K562 (cell line): Measurements from ENCODE around the gene PSD2. TPM values are rescaled to one million over a fixed set of nuclear protein-coding genes. Genes with fewer than 3 reads are reported as not detected.

ENCODE experiments used
- ATAC-seq: fragments of 200-7000 bp; cut with Tn5 transposase; 3 replicates; pipeline ENCODE4 v1.9.1; 2020; ENCODE audit warnings: moderate library complexity
- BruUV-seq: library from RNA; stranded (reverse); fragments of 400-500 nt; replicated peaks from 2 replicates; lab custom pipeline; 2021; lab: Mats Ljungman, UMichigan
- CTCF ChIA-PET: fragments of 300-600 bp; formaldehyde crosslinking; extraction: SDS; loops from one replicate; lab custom pipeline; 2021; ENCODE audit warnings: low intra/inter-chr PET ratio; lab: Yijun Ruan, JAX
- POLR2A ChIA-PET: fragments of 300-600, 350-650 bp; sonication (Branson Sonifier 250); formaldehyde crosslinking; extraction: SDS; loops from one replicate; lab custom pipeline; 2021; ENCODE audit warnings: antibody characterized with exemption, inconsistent platforms; lab: Yijun Ruan, JAX
- DNase-seq, 4 experiments: peaks; one replicate each; pipeline versions ENCODE4 v3.0.0 to v3.0.0-alpha.2; 2011 to 2018; ENCODE audit warnings: low spot score in 3 of 4, mixed read lengths in 3 of 4; ENCODE audit errors: extremely low read depth in 1 of 4
- FAIRE-seq: peaks from 2 replicates; lab custom pipeline; 2011; peaks lifted over from hg19 to GRCh38; lab: Jason Lieb, UNC
- H2AFZ ChIP-seq: 2 replicates; pipeline ENCODE4 v1.6.0; 2011; ENCODE audit warnings: low read depth, low read length, control low read depth, inconsistent platforms
- H3K27ac ChIP-seq: fragments of 200-600 bp; 3 replicates; pipeline ENCODE4 v1.8.0; 2011; ENCODE audit warnings: low read depth, mild to moderate bottlenecking, control low read depth, inconsistent platforms, low read length, moderate library complexity, mixed read lengths; ENCODE audit errors: extremely low read depth
- H3K27me3 ChIP-seq, 2 experiments: fragments of 300-600 bp in 1 of 2; 2 replicates in 1 of 2; 3 replicates in 1 of 2; pipeline versions ENCODE4 v1.6.0 to v1.8.0; 2011; ENCODE audit warnings: inconsistent platforms in 2 of 2, low read length in 2 of 2, mild to moderate bottlenecking in 1 of 2, mixed read lengths in 1 of 2, moderate library complexity in 1 of 2; ENCODE audit not compliant: control insufficient read depth in 2 of 2, insufficient read depth in 2 of 2
- H3K36me3 ChIP-seq: fragments of 300-600 bp; 3 replicates; pipeline ENCODE4 v1.8.0; 2011; ENCODE audit warnings: mild to moderate bottlenecking, low read length, inconsistent platforms; ENCODE audit not compliant: control insufficient read depth, insufficient read depth
- H3K4me1 ChIP-seq, 2 experiments: fragments of 200-600 bp in 1 of 2; replicated peaks in 1 of 2; 2 replicates in 1 of 2; 3 replicates in 1 of 2; pipeline versions ENCODE4 v1.5.1 to v1.8.0; 2011; ENCODE audit warnings: inconsistent platforms in 2 of 2, low read length in 2 of 2, mild to moderate bottlenecking in 1 of 2, mixed read lengths in 1 of 2, moderate library complexity in 1 of 2; ENCODE audit not compliant: control insufficient read depth in 2 of 2, insufficient read depth in 2 of 2
- H3K4me2 ChIP-seq: 2 replicates; pipeline ENCODE4 v1.6.1; 2011; ENCODE audit warnings: low read length, control low read depth, inconsistent platforms, mixed read lengths; ENCODE audit not compliant: insufficient read depth
- H3K4me3 ChIP-seq: fragments of 200-600 bp; sonication (generic), shearing (Covaris generic); 2 replicates; pipeline ENCODE4 v1.5.1; 2016; ENCODE audit warnings: control low read depth, inconsistent platforms
- H3K79me2 ChIP-seq: fragments of 200-600 bp; 3 replicates; pipeline ENCODE4 v1.8.0; 2011; ENCODE audit warnings: low read length, inconsistent platforms; ENCODE audit not compliant: control insufficient read depth, insufficient read depth
- H3K9ac ChIP-seq, 2 experiments: 2 replicates each; pipeline versions ENCODE4 v1.6.0 to v1.6.1; 2011; ENCODE audit warnings: low read depth in 2 of 2, low read length in 2 of 2, control low read depth in 1 of 2, inconsistent platforms in 1 of 2, mild to moderate bottlenecking in 1 of 2, mixed read lengths in 1 of 2; ENCODE audit not compliant: insufficient read depth in 1 of 2
- H3K9me1 ChIP-seq: one replicate; pipeline ENCODE4 v1.6.0; 2011; ENCODE audit warnings: inconsistent platforms, mild to moderate bottlenecking, low read length, moderate library complexity; ENCODE audit not compliant: control insufficient read depth, insufficient read depth
- H3K9me3 ChIP-seq: replicated peaks from 2 replicates; pipeline ENCODE4 v1.5.1; 2011; ENCODE audit warnings: low read depth, low read length, inconsistent platforms; ENCODE audit not compliant: control insufficient read depth, insufficient read depth
- H4K20me1 ChIP-seq: replicated peaks from 2 replicates; pipeline ENCODE4 v1.6.1; 2011; ENCODE audit warnings: low read length, inconsistent platforms, mixed read lengths; ENCODE audit not compliant: control insufficient read depth, insufficient read depth
- HNRNPUL1 ChIP-seq: fragments of 200-400 bp; formaldehyde crosslinking; IDR thresholded peaks from 2 replicates; pipeline ENCODE4 v1.6.1; 2017; ENCODE audit warnings: low read length
- LEF1 ChIP-seq: fragments of 450-650 bp; IDR thresholded peaks from 2 replicates; pipeline ENCODE4 v1.6.1; 2016; ENCODE audit warnings: mild to moderate bottlenecking
- POLR2AphosphoS2 ChIP-seq: IDR thresholded peaks from 2 replicates; pipeline ENCODE4 v1.6.1; 2012; ENCODE audit warnings: low read length, improper control_type of control experiment
- RBM22 ChIP-seq: fragments of 200-400 bp; formaldehyde crosslinking; IDR thresholded peaks from 2 replicates; pipeline ENCODE4 v1.6.1; 2018; ENCODE audit warnings: low read length, low read depth; ENCODE audit not compliant: poor library complexity, severe bottlenecking
- RFX1 ChIP-seq: fragments of 450-650 bp; IDR thresholded peaks from 2 replicates; pipeline ENCODE4 v1.6.1; 2016; ENCODE audit warnings: mild to moderate bottlenecking, moderate library complexity
- SAP30 ChIP-seq: fragments of 200-600 bp; sonication (generic); IDR thresholded peaks from 2 replicates; pipeline ENCODE4 v1.6.1; 2012; ENCODE audit warnings: borderline replicate concordance, low read depth, mild to moderate bottlenecking, moderate library complexity, low read length, control low read depth, inconsistent platforms; ENCODE audit not compliant: insufficient read depth, poor library complexity, severe bottlenecking
- ZFPM2 ChIP-seq: fragments of 250-450 bp; sonication (Bioruptor Pico); IDR thresholded peaks from 2 replicates; pipeline ENCODE4 v1.5.1; 2022; ENCODE audit warnings: mild to moderate bottlenecking
- ZKSCAN1 ChIP-seq: fragments of 150-350 bp; IDR thresholded peaks from 2 replicates; pipeline ENCODE4 v1.6.1; 2016; ENCODE audit warnings: low read depth, low read length
- ZKSCAN3 ChIP-seq: fragments of 250-450 bp; sonication (Bioruptor Pico); IDR thresholded peaks from 2 replicates; pipeline ENCODE4 v1.4.0; 2020
- ZNF146 ChIP-seq: IDR thresholded peaks from one replicate; pipeline ENCODE4 v1.6.1; 2018; ENCODE audit warnings: missing compliant biosample characterization; ENCODE audit not compliant: unreplicated experiment
- WGBS: fragments of 100-300 bp; shearing (Covaris generic); methylation state at CpG from one replicate; pipeline ENCODE4 v1.1.6; 2016; ENCODE audit warnings: low coverage, mixed read lengths; ENCODE audit not compliant: insufficient coverage; ENCODE audit errors: missing lambda C conversion rate; 5-methylcytosine and 5-hydroxymethylcytosine counted together
- in situ Hi-C: fragments of 300-500 bp; cut with MboI; formaldehyde crosslinking; loops from 4 replicates; pipeline ENCODE4 v1.15.0; 2018; ENCODE audit warnings: inconsistent platforms, mixed read lengths
- intact Hi-C: fragments of 100-400 bp; cut with micrococcal nuclease; formaldehyde crosslinking; loops from 2 replicates; pipeline ENCODE4 v1.14.2; 2022
- polyA plus RNA-seq, 8 experiments: library from polyadenylated mRNA; depleted of rRNA in 4 of 8; stranded (reverse) in 5 of 8; unstranded in 3 of 8; fragments of >200 nt; fragmentation: Nextera tagmentation in 2 of 8; fragmentation: Illumina TruSeq in 1 of 8; extraction: Ambion mirVana in 2 of 8; extraction: Trizol in 1 of 8; gene quantifications; 2 replicates each; pipeline versions ENCODE4 v1.2.1 to v1.2.3, GENCODE V29; 2011 to 2014; ENCODE audit warnings: inconsistent platforms in 1 of 8, missing spikeins in 1 of 8
- total RNA-seq, 7 experiments: library from RNA; depleted of rRNA in 6 of 7; stranded (reverse); fragments of >200 nt in 6 of 7; fragmentation: Illumina TruSeq in 2 of 7; extraction: Trizol in 2 of 7; gene quantifications; 2 replicates each; pipeline versions ENCODE4 v1.2.1 to v1.2.3, GENCODE V29; 2011 to 2021; ENCODE audit warnings: low replicate concordance in 1 of 7
- TF ChIP-seq, protein P1 (sequence below): fragments of 250-450 bp; sonication (Bioruptor Pico); IDR thresholded peaks from 2 replicates; pipeline ENCODE4 v1.5.0; 2021; ENCODE audit warnings: mild to moderate bottlenecking, moderate library complexity

PSD2 gene
- total and polyA plus RNA-seq, 9 of the 15 experiments (the other 6 are each of a cell fraction or from before 2014, with no cell fraction given), result 0.01 to 0.09 (median 0.04) TPM; not detected in 4

DNA sequence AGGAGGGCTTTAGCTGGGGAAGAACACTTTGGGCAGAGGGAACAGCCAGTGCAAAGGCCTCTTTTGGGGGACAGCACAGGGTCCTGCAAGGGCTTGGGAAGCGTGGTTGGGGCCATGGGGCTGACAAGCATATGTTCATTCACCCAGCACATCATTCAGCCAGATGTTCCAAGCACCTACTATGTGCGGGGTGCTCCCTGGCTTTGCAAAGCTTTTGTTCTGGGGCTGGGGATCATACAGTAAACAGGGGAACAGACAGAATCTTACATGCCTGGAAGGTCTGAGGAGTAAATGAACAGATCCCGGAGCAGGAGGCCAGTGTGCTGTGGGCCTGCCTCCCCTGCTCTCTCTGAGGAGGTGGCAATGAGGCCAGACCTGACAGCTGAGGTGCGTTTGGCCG lies 16.7 kb downstream of the PSD2 start:
- no peaks in the 10 kb centered on the region for H3K9me1 ChIP-seq
- no TSS peak for BruUV-seq
- H3K36me3 ChIP-seq, result no peaks in the 10 kb centered on the region
- H3K9me3 ChIP-seq, result no peaks in the 10 kb centered on the region
- intact Hi-C loops, result no loop called here
- H2AFZ ChIP-seq, result no peak overlapping the region
- H3K27ac ChIP-seq, result no peak overlapping the region
- ChIA-PET CTCF (no interaction called here), POLR2A (interaction anchor here (1.1 kb wide), 1 partner anchor 9 kb away, joined by 3 read pairs; no protein-coding TSS in a partner anchor)
- no peak overlapping the region for H3K4me2 ChIP-seq
- H3K79me2 ChIP-seq, result no peaks in the 10 kb centered on the region
- H3K4me3 ChIP-seq, result no peak overlapping the region
- 2% methylated on average over 5 of the region's 5 CpGs for WGBS
- no peak for DNase-seq
- in situ Hi-C loops, result no loop called here
- TF ChIP-seq ZKSCAN1 (peak; percentile 68; the same call in 1 of the 2 replicates), ZNF146 (CRISPR knock-in tag) (no peak)
- no peak for ATAC-seq
- H4K20me1 ChIP-seq, result peaks cover 12% of the 10 kb centered on the region
- FAIRE-seq, result no peak
- H3K4me1 ChIP-seq, result peaks cover 0 to 7% of the 10 kb centered on the region in 2 experiments; a peak in 1 of 5 replicates
- H3K9ac ChIP-seq, result no peak overlapping the region
- H3K27me3 ChIP-seq, result peaks cover 18 to 76% of the 10 kb centered on the region in 2 experiments; a peak in 4 of 5 replicates

DNA sequence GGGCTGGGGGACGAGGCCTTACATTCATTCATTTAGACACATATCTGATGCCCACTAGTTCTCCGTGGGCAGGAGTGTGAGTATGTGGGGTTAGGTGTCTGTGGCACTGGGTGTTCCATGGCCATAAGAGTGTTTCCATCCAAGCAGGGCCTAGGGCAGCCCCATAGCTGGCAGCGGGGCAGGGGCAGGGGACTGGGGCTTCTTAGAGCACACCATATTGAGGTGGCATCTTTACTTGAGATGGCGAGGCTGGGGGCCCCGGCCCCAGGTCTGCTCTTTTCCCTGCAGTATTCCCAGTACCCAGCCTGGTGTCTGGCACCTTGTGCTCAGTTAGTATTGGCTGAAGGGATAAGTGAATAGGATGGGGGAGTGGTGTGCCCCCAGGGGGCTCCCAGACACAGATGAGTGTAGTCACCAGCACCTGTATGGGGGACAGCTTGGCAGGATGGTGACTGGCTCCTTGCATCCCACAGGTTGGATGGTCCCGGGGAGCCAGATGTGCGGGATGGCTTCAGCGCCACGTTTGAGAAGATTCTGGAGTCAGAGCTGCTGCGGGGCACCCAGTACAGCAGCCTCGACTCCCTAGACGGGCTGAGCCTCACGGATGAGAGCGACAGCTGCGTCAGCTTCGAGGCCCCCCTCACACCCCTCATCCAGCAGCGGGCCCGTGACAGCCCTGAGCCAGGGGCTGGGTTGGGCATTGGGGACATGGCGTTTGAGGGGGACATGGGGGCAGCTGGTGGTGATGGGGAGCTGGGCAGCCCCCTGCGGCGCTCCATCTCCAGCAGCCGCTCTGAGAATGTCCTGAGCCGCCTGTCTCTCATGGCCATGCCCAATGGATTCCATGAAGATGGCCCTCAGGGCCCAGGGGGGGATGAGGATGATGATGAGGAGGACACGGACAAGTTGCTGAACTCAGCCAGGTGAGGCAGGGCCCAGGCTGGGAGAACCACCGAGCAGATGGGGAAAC lies 17.5 kb downstream of the PSD2 start:
- no peaks in the 10 kb centered on the region for H3K79me2 ChIP-seq
- ChIA-PET CTCF (no interaction called here), POLR2A (interaction anchor here (1.2 kb wide), 1 partner anchor 248 kb away, joined by 4 read pairs; no protein-coding TSS in a partner anchor)
- peaks cover 0 to 7% of the 10 kb centered on the region in 2 experiments; a peak in 1 of 5 replicates for H3K4me1 ChIP-seq
- no peaks in the 10 kb centered on the region for H3K9me1 ChIP-seq
- no peak overlapping the region for H3K4me3 ChIP-seq
- in situ Hi-C loops (no loop called here), intact Hi-C loops (no loop called here)
- 1% methylated on average over 25 of the region's 25 CpGs for WGBS
- no peaks in the 10 kb centered on the region for H3K9me3 ChIP-seq
- ATAC-seq (no peak), DNase-seq (no peak), FAIRE-seq (no peak)
- H3K27me3 ChIP-seq, result peaks cover 24 to 79% of the 10 kb centered on the region in 2 experiments
- no peaks in the 10 kb centered on the region for H3K36me3 ChIP-seq
- no peak overlapping the region for H3K4me2 ChIP-seq
- no peak overlapping the region for H3K27ac ChIP-seq
- H2AFZ ChIP-seq, result no peak overlapping the region
- peaks cover 5% of the 10 kb centered on the region for H4K20me1 ChIP-seq
- peak overlapping the region in 1 of 2 experiments; percentile 26; a peak in 1 of 4 replicates for H3K9ac ChIP-seq
- BruUV-seq, result no TSS peak
- TF ChIP-seq ZKSCAN3 (CRISPR knock-in tag), result no peak
- TF ChIP-seq, protein P1, sequence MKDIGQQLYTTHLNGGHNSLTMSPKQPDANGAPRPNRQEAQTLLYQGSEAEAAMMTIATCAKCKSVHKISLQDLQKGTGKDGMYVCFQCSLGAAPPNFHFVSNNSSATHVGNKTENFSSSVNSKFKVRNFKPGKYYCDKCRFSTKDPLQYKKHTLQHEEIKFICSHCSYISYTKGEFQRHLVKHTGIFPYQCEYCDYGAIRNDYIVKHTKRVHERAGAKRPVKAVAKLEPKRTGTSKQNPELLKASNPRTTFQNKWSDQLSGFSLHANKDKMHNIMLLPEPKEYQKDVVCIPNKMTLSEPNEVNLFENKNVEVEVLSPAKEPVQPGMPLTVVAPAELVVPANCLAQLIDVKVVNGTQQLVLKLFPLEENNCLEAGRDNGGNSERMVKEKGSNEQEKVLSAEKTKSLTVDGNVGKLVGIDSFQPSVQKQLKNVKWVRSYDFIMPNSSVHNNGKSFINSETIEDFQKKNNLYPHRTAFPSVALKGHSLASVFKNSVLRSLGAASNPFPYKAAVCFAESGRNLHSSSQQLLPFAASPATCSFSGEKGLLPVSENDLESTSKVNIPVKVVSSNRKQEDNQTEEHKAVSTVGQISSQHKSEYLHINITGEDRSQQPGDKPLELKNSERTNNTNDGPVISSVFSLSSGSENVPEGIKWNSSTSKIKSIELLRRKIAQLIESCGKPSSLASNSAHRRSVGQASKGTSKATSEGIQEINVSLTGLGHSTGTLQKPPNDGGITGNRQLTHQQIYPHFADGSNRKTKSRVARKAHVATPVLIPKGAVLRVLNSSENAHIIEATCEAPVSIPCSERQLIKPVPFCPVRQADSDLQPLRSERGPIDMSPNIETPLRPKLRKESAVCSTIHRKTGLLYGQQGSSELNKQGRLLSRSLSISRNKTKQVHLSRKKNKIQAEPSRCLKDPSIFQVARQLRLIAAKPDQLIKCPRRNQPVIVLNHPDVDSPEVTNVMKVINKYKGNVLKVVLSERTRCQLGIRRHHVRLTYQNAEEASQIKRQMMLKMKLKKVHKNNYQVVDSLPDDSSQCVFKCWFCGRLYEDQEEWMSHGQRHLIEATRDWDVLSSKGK (CRISPR knock-in tag), result no peak
- no peak for TF ChIP-seq RBM22
- no peak for TF ChIP-seq LEF1
- TF ChIP-seq POLR2AphosphoS2, result no peak
- TF ChIP-seq ZFPM2 (CRISPR knock-in tag), result no peak
- no peak for TF ChIP-seq SAP30
- no peak for TF ChIP-seq HNRNPUL1
- TF ChIP-seq RFX1, result no peak
